SK-N-SH (cell line): ENCODE measurements around the gene TMEM240. TPM values are rescaled to one million over a fixed set of nuclear protein-coding genes. Genes with fewer than 3 reads are reported as not detected.

ENCODE experiments used
- CTCF ChIA-PET: fragments of 300-600, 350-600 bp; formaldehyde crosslinking; extraction: SDS; loops from one replicate; lab custom pipeline; 2021; lab: Yijun Ruan, JAX
- POLR2A ChIA-PET: fragments of 350-600 bp; sonication (Branson Sonifier 250); formaldehyde crosslinking; extraction: SDS; loops from one replicate; lab custom pipeline; 2020; ENCODE audit warnings: antibody characterized with exemption, inconsistent platforms; lab: Yijun Ruan, JAX
- DNase-seq: peaks from one replicate; pipeline ENCODE4 v3.0.0; 2012
- H2AFZ ChIP-seq: fragments of 200-600 bp; sonication (generic); 2 replicates; pipeline ENCODE4 v1.8.1; 2016; ENCODE audit warnings: antibody characterized with exemption, mild to moderate bottlenecking, low read depth
- H3F3A ChIP-seq: fragments of 200-600 bp; sonication (generic); replicated peaks from 2 replicates; pipeline ENCODE3; 2016; ENCODE audit warnings: antibody characterized with exemption, mild to moderate bottlenecking; ENCODE audit not compliant: insufficient read depth
- H3K27ac ChIP-seq, 2 experiments: fragments of 200-500 bp in 1 of 2; fragments of 200-600 bp in 1 of 2; sonication (Bioruptor generic) in 1 of 2; sonication (generic), shearing (Covaris generic) in 1 of 2; 2 replicates each; pipeline versions ENCODE4 v1.5.1 to v1.6.1; 2014 to 2016; ENCODE audit warnings: low read depth in 2 of 2, inconsistent platforms in 1 of 2, low read length in 1 of 2, mild to moderate bottlenecking in 1 of 2, mixed read lengths in 1 of 2
- H3K27me3 ChIP-seq: fragments of 200-600 bp; sonication (generic), shearing (Covaris generic); 2 replicates; pipeline ENCODE4 v1.6.1; 2016; ENCODE audit warnings: mixed run types; ENCODE audit not compliant: insufficient read depth
- H3K36me3 ChIP-seq, 2 experiments: fragments of 200-500 bp in 1 of 2; fragments of 200-600 bp in 1 of 2; sonication (Bioruptor generic) in 1 of 2; sonication (generic) in 1 of 2; replicated peaks in 1 of 2; 2 replicates each; pipeline versions ENCODE3 to v1.5.1; 2014 to 2016; ENCODE audit warnings: low read length in 1 of 2, mild to moderate bottlenecking in 1 of 2; ENCODE audit not compliant: insufficient read depth in 2 of 2, control insufficient read depth in 1 of 2
- H3K4me1 ChIP-seq, 2 experiments: fragments of 200-500 bp in 1 of 2; fragments of 200-600 bp in 1 of 2; sonication (Bioruptor generic) in 1 of 2; sonication (generic), shearing (Covaris generic) in 1 of 2; 2 replicates each; pipeline versions ENCODE4 v1.5.1 to v1.6.1; 2014 to 2016; ENCODE audit warnings: low read depth in 1 of 2, low read length in 1 of 2, mixed run types in 1 of 2; ENCODE audit not compliant: insufficient read depth in 2 of 2, control insufficient read depth in 1 of 2
- H3K4me2 ChIP-seq: fragments of 200-600 bp; sonication (generic), shearing (Covaris generic); 2 replicates; pipeline ENCODE4 v1.6.1; 2017; ENCODE audit warnings: mixed run types
- H3K4me3 ChIP-seq, 2 experiments: fragments of 200-500 bp in 1 of 2; fragments of 200-600 bp in 1 of 2; sonication (Bioruptor generic) in 1 of 2; sonication (generic), shearing (Covaris generic) in 1 of 2; 2 replicates each; pipeline versions ENCODE4 v1.5.1 to v1.8.1; 2014 to 2016; ENCODE audit warnings: low read depth in 2 of 2, inconsistent platforms in 1 of 2, low read length in 1 of 2, mild to moderate bottlenecking in 1 of 2, mixed read lengths in 1 of 2, moderate library complexity in 1 of 2
- H3K79me2 ChIP-seq: fragments of 200-600 bp; sonication (generic); 2 replicates; pipeline ENCODE4 v1.8.1; 2017; ENCODE audit warnings: mild to moderate bottlenecking; ENCODE audit not compliant: insufficient read depth
- H3K9ac ChIP-seq: fragments of 200-600 bp; sonication (generic); 2 replicates; pipeline ENCODE4 v1.6.1; 2017; ENCODE audit warnings: mixed run types
- H3K9me2 ChIP-seq: fragments of 200-600 bp; sonication (generic); 2 replicates; pipeline ENCODE4 v1.6.1; 2017; ENCODE audit warnings: mixed run types
- H3K9me3 ChIP-seq: fragments of 200-600 bp; sonication (generic); 2 replicates; pipeline ENCODE4 v1.6.1; 2017; ENCODE audit warnings: mixed run types, mild to moderate bottlenecking, moderate library complexity
- H4K20me1 ChIP-seq: fragments of 200-600 bp; sonication (generic); 2 replicates; pipeline ENCODE4 v1.6.1; 2017; ENCODE audit warnings: mild to moderate bottlenecking, mixed run types; ENCODE audit not compliant: insufficient read depth
- CHD2 ChIP-seq: fragments of 150-350 bp; IDR thresholded peaks from 2 replicates; pipeline ENCODE4 v1.6.1; 2018; ENCODE audit warnings: low read length; ENCODE audit not compliant: partially characterized antibody
- ELF1 ChIP-seq: IDR thresholded peaks from 2 replicates; pipeline ENCODE4 v1.4.0; 2012
- EP300 ChIP-seq, 2 experiments: IDR thresholded peaks; 2 replicates each; pipeline versions ENCODE4 v1.4.0 to v1.6.1; 2012; ENCODE audit warnings: borderline replicate concordance in 1 of 2, low read depth in 1 of 2, low read length in 1 of 2
- EZH2phosphoT487 ChIP-seq: fragments of 200-600 bp; sonication (generic); IDR thresholded peaks from 2 replicates; pipeline ENCODE4 v1.6.1; 2017; ENCODE audit warnings: low read depth, mixed run types, mild to moderate bottlenecking, antibody characterized with exemption, moderate library complexity, borderline replicate concordance
- FOSL2 ChIP-seq: IDR thresholded peaks from 2 replicates; pipeline ENCODE4 v1.4.0; 2012; ENCODE audit warnings: low read depth, mild to moderate bottlenecking, moderate library complexity, borderline replicate concordance
- FOXM1 ChIP-seq: IDR thresholded peaks from 2 replicates; pipeline ENCODE4 v1.4.0; 2012; ENCODE audit warnings: low read depth, mild to moderate bottlenecking
- GATA2 ChIP-seq: sonication (generic); formaldehyde crosslinking; IDR thresholded peaks from 2 replicates; pipeline ENCODE4 v1.5.0; 2020; ENCODE audit warnings: mild to moderate bottlenecking, missing genetic modification reagents
- JUND ChIP-seq: IDR thresholded peaks from 2 replicates; pipeline ENCODE4 v1.4.0; 2012
- POLR2AphosphoS5 ChIP-seq: IDR thresholded peaks from 2 replicates; pipeline ENCODE4 v1.6.1; 2012; ENCODE audit warnings: low read depth, low read length
- RAD21 ChIP-seq: IDR thresholded peaks from 2 replicates; pipeline ENCODE4 v1.6.1; 2012; ENCODE audit warnings: mild to moderate bottlenecking, low read length
- RCOR1 ChIP-seq: fragments of 150-350 bp; IDR thresholded peaks from 2 replicates; pipeline ENCODE4 v1.6.1; 2017; ENCODE audit warnings: antibody characterized with exemption, low read length
- REST ChIP-seq: IDR thresholded peaks from 2 replicates; pipeline ENCODE4 v1.6.1; 2012; ENCODE audit warnings: mild to moderate bottlenecking, low read depth, low read length, moderate library complexity
- SMC3 ChIP-seq: IDR thresholded peaks from 2 replicates; pipeline ENCODE4 v1.6.1; 2012; ENCODE audit warnings: low read depth, low read length, improper control_type of control experiment
- TAF1 ChIP-seq: IDR thresholded peaks from 2 replicates; pipeline ENCODE4 v1.6.1; 2012; ENCODE audit warnings: low read depth, mild to moderate bottlenecking, low read length, moderate library complexity, borderline replicate concordance
- TCF12 ChIP-seq: IDR thresholded peaks from 2 replicates; pipeline ENCODE4 v1.4.0; 2012
- ZBTB33 ChIP-seq: IDR thresholded peaks from 2 replicates; pipeline ENCODE4 v1.4.0; 2012; ENCODE audit warnings: low read depth, borderline replicate concordance
- WGBS: methylation state at CpG from one replicate; pipeline ENCODE4 v1.1.6; 2017; ENCODE audit warnings: low lambda C conversion rate; 5-methylcytosine and 5-hydroxymethylcytosine counted together
- polyA plus RNA-seq, 3 experiments: library from polyadenylated mRNA; depleted of rRNA; stranded (reverse); fragments of >200 nt; gene quantifications; 2 replicates each; pipeline ENCODE4 v1.2.3, GENCODE V29; 2012
- TF ChIP-seq, protein P1 (sequence below): IDR thresholded peaks from 2 replicates; pipeline ENCODE4 v1.4.0; 2012; ENCODE audit warnings: low read depth

Gene TMEM240
- polyA plus RNA-seq, 1 of the 3 experiments (the other 2 are of a cell fraction): 6.5 TPM

DNA sequence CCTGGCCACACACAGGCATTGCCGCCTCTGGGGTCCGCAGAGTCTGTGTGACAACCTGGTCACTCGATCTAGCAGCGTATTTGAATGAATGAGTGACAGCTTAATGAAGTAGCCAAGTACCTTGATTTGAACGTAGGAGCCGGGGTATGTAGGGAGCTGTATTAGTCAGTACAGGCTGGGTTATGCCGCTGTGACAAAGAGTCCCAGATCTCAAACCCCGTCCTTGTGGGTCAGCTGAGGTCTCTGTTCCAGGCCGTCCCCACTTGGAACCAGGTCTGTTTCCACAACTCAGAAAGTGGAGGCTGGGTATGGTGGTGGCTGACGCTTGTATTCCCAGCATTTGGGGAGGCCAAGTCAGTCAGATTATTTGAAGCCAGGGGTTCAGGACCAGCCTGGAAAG lies 48.8 kb downstream of the TMEM240 start:
- no peak overlapping the region for H3K9ac ChIP-seq
- TF ChIP-seq ZBTB33 (no peak), TCF12 (no peak), GATA2 (CRISPR knock-in tag) (no peak), FOSL2 (no peak), JUND (no peak), RAD21 (no peak), ELF1 (no peak), EZH2phosphoT487 (no peak), RCOR1 (no peak), CHD2 (no peak), FOXM1 (no peak)
- H3K9me2 ChIP-seq: no peaks in the 10 kb centered on the region
- ChIA-PET CTCF (interaction anchor here (1.4 to 2.2 kb wide), 2 partner anchors 13 to 14 kb away, joined by 5 to 6 read pairs; no protein-coding TSS in a partner anchor), POLR2A (no interaction called here)
- no peaks in the 10 kb centered on the region for H3K79me2 ChIP-seq
- H3K9me3 ChIP-seq: no peaks in the 10 kb centered on the region
- no peaks in the 10 kb centered on the region for H3K4me1 ChIP-seq
- H3K27me3 ChIP-seq: no peaks in the 10 kb centered on the region
- no peak overlapping the region for H3K27ac ChIP-seq
- H3K4me3 ChIP-seq: no peak overlapping the region
- DNase-seq: no peak
- 98% methylated on average over 8 of the region's 10 CpGs for WGBS
- peaks cover 29 to 31% of the 10 kb centered on the region in 2 experiments for H3K36me3 ChIP-seq
- H3F3A ChIP-seq: no peaks in the 10 kb centered on the region
- no peak overlapping the region for H3K4me2 ChIP-seq
- H4K20me1 ChIP-seq: no peaks in the 10 kb centered on the region
- H2AFZ ChIP-seq: no peak overlapping the region

GRCh38 chr1:1490633-1491230 lies 49.7 kb downstream of the TMEM240 start:
- WGBS: 70% methylated on average over 2 of the region's 25 CpGs
- TF ChIP-seq EP300 (IDR thresholded peaks at IDR 0.05; ENCODE audit: borderline replicate concordance in 1 of 2, low read depth in 1 of 2, low read length in 1 of 2) (no peak), RCOR1 (no peak), TAF1 (no peak), POLR2AphosphoS5 (no peak), FOSL2 (no peak), SMC3 (no peak), REST (no peak), CHD2 (no peak)
- TF ChIP-seq, protein P1, sequence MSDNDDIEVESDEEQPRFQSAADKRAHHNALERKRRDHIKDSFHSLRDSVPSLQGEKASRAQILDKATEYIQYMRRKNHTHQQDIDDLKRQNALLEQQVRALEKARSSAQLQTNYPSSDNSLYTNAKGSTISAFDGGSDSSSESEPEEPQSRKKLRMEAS: no peak
- H3K36me3 ChIP-seq: peaks cover 26 to 31% of the 10 kb centered on the region in 2 experiments
- H3K4me1 ChIP-seq: no peaks in the 10 kb centered on the region
- CTCF ChIA-PET: interaction anchor here (1.4 to 2.2 kb wide), 2 partner anchors 14 to 15 kb away, joined by 5 to 6 read pairs; no protein-coding TSS in a partner anchor
- H3K4me3 ChIP-seq: no peak overlapping the region
- no peak overlapping the region for H3K27ac ChIP-seq
- H4K20me1 ChIP-seq: no peaks in the 10 kb centered on the region
- no peak overlapping the region for H2AFZ ChIP-seq
- H3K79me2 ChIP-seq: no peaks in the 10 kb centered on the region
- no peak overlapping the region for H3K4me2 ChIP-seq
- POLR2A ChIA-PET: no interaction called here
- H3K27me3 ChIP-seq: no peaks in the 10 kb centered on the region
- no peak overlapping the region for H3K9ac ChIP-seq
- DNase-seq: no peak
- H3K9me2 ChIP-seq: no peaks in the 10 kb centered on the region
- H3F3A ChIP-seq: no peaks in the 10 kb centered on the region
- H3K9me3 ChIP-seq: no peaks in the 10 kb centered on the region
